Sigmoid colon (tissue), 7 donors: ENCODE measurements around the gene PLEKHM1. TPM values are rescaled to one million over a fixed set of nuclear protein-coding genes. Genes with fewer than 3 reads are reported as not detected.
A peak's percentile ranks its signal among the peaks of the same experiment; 100 is the strongest.

ENCODE experiments used
- DNase-seq: peaks from one replicate; pipeline ENCODE4 v3.0.0-alpha.2; 2019
- H3K27ac ChIP-seq, 4 donors: fragments of 200-600 bp; sonication (generic); one replicate each; pipeline ENCODE4 v1.5.1; 2016 to 2019; ENCODE audit warnings: mild to moderate bottlenecking in 1 of 4
- H3K27me3 ChIP-seq, 3 donors: fragments of 200-600 bp; sonication (generic); one replicate each; pipeline ENCODE4 v1.5.1; 2019; ENCODE audit warnings: mild to moderate bottlenecking in 1 of 3
- H3K36me3 ChIP-seq, 4 donors: fragments of 200-600 bp; sonication (generic); one replicate each; pipeline ENCODE4 v1.5.1; 2016 to 2019
- H3K4me1 ChIP-seq, 4 donors: fragments of 200-600 bp; sonication (generic); one replicate each; pipeline ENCODE4 v1.5.1; 2017 to 2019
- H3K4me3 ChIP-seq, 4 donors: fragments of 200-600 bp; sonication (generic); one replicate each; pipeline ENCODE4 v1.5.1; 2017 to 2019; ENCODE audit warnings: mild to moderate bottlenecking in 2 of 4, moderate library complexity in 1 of 4
- H3K9me3 ChIP-seq, 4 donors: fragments of 200-600 bp in 3 of 4; sonication (generic) in 3 of 4; one replicate each; pipeline versions ENCODE4 v1.5.1 to v1.6.1; 2013 to 2019
- EP300 ChIP-seq, 4 donors: sonication (generic); formaldehyde crosslinking; IDR thresholded peaks; one replicate each; pipeline ENCODE4 v1.6.1; 2017; ENCODE audit warnings: antibody characterized with exemption in 4 of 4
- POLR2A ChIP-seq, 2 donors: fragments of 450-650 bp; IDR thresholded peaks; one replicate each; pipeline ENCODE4 v1.6.1; 2016; ENCODE audit warnings: antibody characterized with exemption in 2 of 2, mild to moderate bottlenecking in 2 of 2, moderate library complexity in 2 of 2
- POLR2AphosphoS5 ChIP-seq, 4 donors: sonication (generic); formaldehyde crosslinking; IDR thresholded peaks; one replicate each; pipeline ENCODE4 v1.6.1; 2017; ENCODE audit warnings: antibody characterized with exemption in 4 of 4
- WGBS, 2 donors: extraction: QIAGEN DNeasy Blood & Tissue Kit; methylation state at CpG; one replicate each; pipeline ENCODE4 v1.1.7; 2013; 5-methylcytosine and 5-hydroxymethylcytosine counted together
- intact Hi-C: fragments of 100-400 bp; cut with DNase I; formaldehyde crosslinking; loops from one replicate; pipeline ENCODE4 v1.15.1; 2023
- polyA plus RNA-seq, 3 donors: library from polyadenylated mRNA; stranded (reverse); fragments of 200-250 nt; gene quantifications; one replicate each; pipeline ENCODE4 v1.2.3, GENCODE V29; 2013
- total RNA-seq, 4 donors: library from RNA; depleted of rRNA; stranded (reverse); fragments of >200 nt; gene quantifications; one replicate each; pipeline ENCODE4 v1.1.0, GENCODE V29; 2016
- TF ChIP-seq, protein P1 (sequence below), 4 experiments: fragments of 450-650 bp in 3 of 4; fragments of 200-600 bp in 1 of 4; IDR thresholded peaks; one replicate each; pipeline ENCODE4 v1.5.1; 2016 to 2019; ENCODE audit warnings: antibody characterized with exemption in 4 of 4, mild to moderate bottlenecking in 3 of 4, moderate library complexity in 2 of 4
- donor health status: healthy with polysubstance abuse.
- donor health status: Bipolar disorder and iron deficiency.
- donor health status: healthy.

Gene PLEKHM1
- total and polyA plus RNA-seq, 7 donors = 17.4 to 43.4 (median 26.7) TPM

DNA sequence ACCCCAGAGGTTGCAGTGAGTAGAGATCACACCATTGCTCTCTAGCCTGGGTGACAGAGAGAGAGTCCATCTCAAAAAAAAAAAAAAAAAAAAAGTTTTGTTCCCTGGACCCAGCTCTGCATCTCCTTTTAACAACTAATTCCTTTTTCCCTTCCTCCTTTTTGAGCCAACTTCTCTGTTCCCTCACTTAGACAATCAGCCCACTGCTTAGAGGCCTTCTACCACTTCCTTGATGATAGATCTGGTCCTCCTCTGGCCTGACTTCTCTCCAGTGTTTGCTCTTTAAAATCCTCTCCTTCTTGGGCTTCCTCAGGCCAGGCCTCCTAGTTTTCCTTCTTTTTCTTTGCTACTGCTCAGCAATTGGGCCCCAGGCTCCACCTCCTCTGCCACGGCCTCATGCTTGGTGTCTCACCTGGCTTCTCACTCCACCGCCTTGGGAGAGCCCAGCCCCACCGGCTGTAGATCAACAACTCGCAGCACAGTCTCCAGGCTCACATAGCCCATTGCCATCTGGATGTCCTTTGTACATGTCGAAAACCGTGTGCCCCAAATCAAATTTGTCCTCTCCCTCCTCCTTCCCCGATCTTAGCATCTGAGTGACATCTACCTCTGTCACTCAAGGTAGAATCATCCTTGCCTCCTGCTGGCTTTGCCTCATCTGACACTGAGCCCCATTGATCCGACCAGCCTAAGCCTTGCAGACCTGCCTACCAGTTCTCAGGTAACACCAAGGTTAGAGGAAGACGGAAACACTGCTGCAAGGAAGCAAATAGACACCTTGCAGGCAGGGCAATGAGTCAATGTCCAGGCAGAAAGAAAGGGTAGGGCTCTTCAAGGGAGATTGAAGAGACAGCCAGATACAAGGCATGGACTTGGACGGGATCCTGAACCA is 75.3 kb downstream of the PLEKHM1 start:
- Histone ChIP-seq H3K4me3 (no peak overlapping the region), H3K4me1 (no peaks in the 10 kb centered on the region), H3K9me3 (no peaks in the 10 kb centered on the region), H3K27ac (peak overlapping the region in 1 of 4 donors; percentile 17), H3K27me3 (no peaks in the 10 kb centered on the region), H3K36me3 (no peaks in the 10 kb centered on the region)
- no peak for DNase-seq
- intact Hi-C loops = no loop called here
- no peak for TF ChIP-seq POLR2A (IDR thresholded peaks at IDR 0.05)
- TF ChIP-seq EP300 (IDR thresholded peaks at IDR 0.05) = no peak
- no peak for TF ChIP-seq POLR2AphosphoS5 (IDR thresholded peaks at IDR 0.05)
- TF ChIP-seq, protein P1, sequence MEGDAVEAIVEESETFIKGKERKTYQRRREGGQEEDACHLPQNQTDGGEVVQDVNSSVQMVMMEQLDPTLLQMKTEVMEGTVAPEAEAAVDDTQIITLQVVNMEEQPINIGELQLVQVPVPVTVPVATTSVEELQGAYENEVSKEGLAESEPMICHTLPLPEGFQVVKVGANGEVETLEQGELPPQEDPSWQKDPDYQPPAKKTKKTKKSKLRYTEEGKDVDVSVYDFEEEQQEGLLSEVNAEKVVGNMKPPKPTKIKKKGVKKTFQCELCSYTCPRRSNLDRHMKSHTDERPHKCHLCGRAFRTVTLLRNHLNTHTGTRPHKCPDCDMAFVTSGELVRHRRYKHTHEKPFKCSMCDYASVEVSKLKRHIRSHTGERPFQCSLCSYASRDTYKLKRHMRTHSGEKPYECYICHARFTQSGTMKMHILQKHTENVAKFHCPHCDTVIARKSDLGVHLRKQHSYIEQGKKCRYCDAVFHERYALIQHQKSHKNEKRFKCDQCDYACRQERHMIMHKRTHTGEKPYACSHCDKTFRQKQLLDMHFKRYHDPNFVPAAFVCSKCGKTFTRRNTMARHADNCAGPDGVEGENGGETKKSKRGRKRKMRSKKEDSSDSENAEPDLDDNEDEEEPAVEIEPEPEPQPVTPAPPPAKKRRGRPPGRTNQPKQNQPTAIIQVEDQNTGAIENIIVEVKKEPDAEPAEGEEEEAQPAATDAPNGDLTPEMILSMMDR (IDR thresholded peaks at IDR 0.05) = no peak
- 18 to 66% methylated on average over 10 of the region's 10 CpGs for WGBS, 2 donors

DNA sequence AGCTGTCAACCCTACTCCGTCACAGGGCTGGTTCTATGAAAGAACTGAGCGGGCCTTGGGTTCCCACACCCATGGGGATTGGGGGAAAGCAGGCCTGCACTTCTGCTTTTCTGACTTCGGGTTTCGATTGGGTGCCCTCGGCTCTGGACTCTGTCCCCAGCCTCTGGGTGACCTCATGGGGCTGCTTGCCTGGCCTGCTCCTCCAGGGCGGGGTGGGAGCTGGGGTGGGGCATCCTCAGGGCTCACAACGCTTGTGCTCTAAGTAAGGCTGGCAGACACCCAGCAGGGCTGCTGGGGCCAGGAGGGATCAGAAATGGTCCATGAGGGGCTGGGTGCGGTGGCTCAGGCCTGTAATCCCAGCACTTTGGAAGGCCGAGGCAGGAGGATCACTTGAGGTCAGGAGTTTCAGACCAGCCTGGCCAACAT is 77.0 kb downstream of the PLEKHM1 start:
- TF ChIP-seq POLR2A (IDR thresholded peaks at IDR 0.05) = peak in 1 of 2 donors; percentile 9
- TF ChIP-seq, protein P1 (IDR thresholded peaks at IDR 0.05) = no peak
- WGBS, 2 donors = 15 to 51% methylated on average over 9 of the region's 9 CpGs
- intact Hi-C loops = no loop called here
- no peaks in the 10 kb centered on the region for H3K9me3 ChIP-seq
- no peaks in the 10 kb centered on the region for H3K36me3 ChIP-seq
- no peaks in the 10 kb centered on the region for H3K4me1 ChIP-seq
- DNase-seq = peak; percentile 79
- no peak overlapping the region for H3K27ac ChIP-seq
- H3K27me3 ChIP-seq = no peaks in the 10 kb centered on the region
- H3K4me3 ChIP-seq = no peak overlapping the region

DNA sequence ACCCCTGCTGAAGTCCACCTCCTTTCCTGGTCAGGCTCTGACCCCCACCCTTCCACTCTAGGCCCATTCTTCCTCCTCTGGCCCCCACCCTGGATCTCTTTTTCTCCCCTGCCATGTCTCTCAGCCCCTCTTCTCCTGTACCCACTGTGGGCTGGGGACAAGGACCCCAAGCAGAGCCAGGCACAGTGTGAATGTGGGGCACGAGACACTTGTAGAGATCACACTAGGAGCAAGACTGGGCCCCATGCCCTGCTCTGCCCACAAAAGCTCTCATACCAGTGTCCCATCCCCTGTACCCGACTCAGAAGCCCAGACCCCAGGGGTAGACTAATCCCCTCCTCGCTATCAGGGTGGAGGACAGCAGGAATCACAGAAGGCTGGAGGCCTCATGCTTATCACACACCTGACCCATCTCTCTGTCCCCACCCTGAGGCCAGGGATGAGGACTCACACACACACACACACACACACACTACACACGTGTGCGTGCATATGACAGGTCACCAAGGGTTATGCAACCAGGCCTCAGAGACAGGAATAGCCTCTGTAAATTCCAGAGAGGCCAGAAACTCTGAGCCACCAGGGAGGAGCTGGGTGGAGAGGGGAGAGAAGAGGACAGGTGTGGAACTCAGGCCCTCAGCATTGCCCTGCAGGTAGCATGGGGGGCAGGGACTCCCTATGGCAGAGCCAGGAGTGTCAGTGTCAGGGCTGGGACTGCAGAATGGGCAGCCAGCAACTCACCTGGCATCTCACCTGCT is 79.0 kb downstream of the PLEKHM1 start:
- no peak for TF ChIP-seq POLR2AphosphoS5 (IDR thresholded peaks at IDR 0.05)
- no peak for TF ChIP-seq EP300 (IDR thresholded peaks at IDR 0.05)
- no peak for TF ChIP-seq POLR2A (IDR thresholded peaks at IDR 0.05)
- TF ChIP-seq, protein P1 (IDR thresholded peaks at IDR 0.05) = no peak
- intact Hi-C loops = no loop called here
- Histone ChIP-seq H3K27me3 (peaks cover 0 to 2% (median 0%) of the 10 kb centered on the region in 3 donors), H3K4me1 (no peaks in the 10 kb centered on the region), H3K36me3 (no peaks in the 10 kb centered on the region), H3K9me3 (no peaks in the 10 kb centered on the region), H3K4me3 (no peak overlapping the region), H3K27ac (peak overlapping the region in 2 of 4 donors; percentile 15 to 47)
- 62 to 82% methylated on average over 5 of the region's 5 CpGs for WGBS, 2 donors
- DNase-seq = no peak

DNA sequence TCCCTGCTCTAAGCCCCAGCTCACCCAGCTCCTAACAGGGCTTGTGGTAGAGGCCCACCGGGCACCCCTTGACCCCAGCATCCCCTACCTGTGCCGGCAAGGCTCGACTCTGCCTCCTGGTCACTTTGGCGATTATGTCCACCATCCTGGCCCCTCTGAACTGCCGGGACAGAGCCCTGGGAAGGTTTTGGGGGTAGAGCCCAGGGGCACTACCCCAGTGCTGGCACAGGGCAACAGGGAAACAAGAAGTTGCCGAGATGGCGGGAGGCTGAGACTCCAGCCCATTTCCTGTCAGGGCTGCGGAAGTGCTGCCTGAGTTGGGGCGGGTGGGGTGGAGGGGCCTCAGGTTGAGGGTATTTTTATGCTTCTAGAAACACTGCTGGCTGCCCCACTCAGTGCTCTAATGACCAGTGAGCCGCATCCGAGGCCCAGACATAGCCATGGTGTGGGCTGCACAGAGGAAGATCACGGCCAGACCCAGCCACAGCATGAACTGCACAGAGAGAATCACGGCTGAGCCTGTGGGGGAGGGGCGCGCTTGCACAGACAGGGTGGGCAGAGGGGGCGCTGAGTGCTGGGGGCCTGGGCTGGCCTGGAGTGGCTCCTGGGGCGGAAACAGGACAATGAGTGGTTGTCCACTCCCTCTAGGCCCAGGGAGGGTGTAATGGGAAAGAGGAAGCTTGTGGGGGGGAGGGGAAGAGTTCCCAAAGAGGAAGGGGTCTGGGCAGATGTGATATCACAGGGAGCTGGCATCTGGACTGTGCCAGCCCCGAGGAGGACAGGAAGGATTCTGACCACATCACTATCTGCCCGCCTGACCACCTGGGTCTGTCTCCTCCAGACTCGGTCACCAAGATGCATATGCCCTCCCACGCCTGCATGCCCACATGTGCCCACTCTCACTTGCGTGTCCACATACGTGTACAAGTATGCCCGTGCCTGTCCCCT is 80.1 kb downstream of the PLEKHM1 start:
- no peaks in the 10 kb centered on the region for H3K36me3 ChIP-seq
- H3K27ac ChIP-seq = peak overlapping the region; percentile 7 to 52 (median 47)
- H3K4me1 ChIP-seq = peaks cover 0 to 11% (median 8%) of the 10 kb centered on the region in 4 donors
- H3K27me3 ChIP-seq = peaks cover 0 to 14% (median 3%) of the 10 kb centered on the region in 3 donors
- H3K9me3 ChIP-seq = no peaks in the 10 kb centered on the region
- TF ChIP-seq EP300 (IDR thresholded peaks at IDR 0.05) (no peak), POLR2A (IDR thresholded peaks at IDR 0.05) (no peak), POLR2AphosphoS5 (IDR thresholded peaks at IDR 0.05) (no peak)
- TF ChIP-seq, protein P1 (IDR thresholded peaks at IDR 0.05) = no peak
- H3K4me3 ChIP-seq = peak overlapping the region in 2 of 4 donors; percentile 32 to 38
- intact Hi-C loops = no loop called here
- 48 to 72% methylated on average over 24 of the region's 24 CpGs for WGBS, 2 donors
- DNase-seq = no peak
